A549 (cell line): ENCODE measurements around the gene PPP6C. TPM values are rescaled to one million over a fixed set of nuclear protein-coding genes. Genes with fewer than 3 reads are reported as not detected.
A peak's percentile ranks its signal among the peaks of the same experiment; 100 is the strongest.
"Not testable (repeated sequence)": the region's sequence is repeated elsewhere in the genome, so short reads cannot be mapped to it uniquely, and the experiment has no call there.

Experiments used
- ATAC-seq, 2 experiments: fragments of 200-7000 bp in 1 of 2; fragments of >200 bp in 1 of 2; cut with Nextera tagmentation in 1 of 2; cut with Tn5 transposase in 1 of 2; 3 replicates each; pipeline versions ENCODE4 v1.8.0 to v1.9.1; 2018 to 2020; ENCODE audit warnings: mild to moderate bottlenecking in 1 of 2, moderate library complexity in 1 of 2
- CTCF ChIA-PET: fragments of 300-600 bp; sonication (Branson Sonifier 250); formaldehyde crosslinking; extraction: SDS; loops from one replicate; lab custom pipeline; 2021; ENCODE audit warnings: antibody characterized with exemption, inconsistent platforms; lab: Yijun Ruan, JAX
- POLR2A ChIA-PET: fragments of 350-600 bp; formaldehyde crosslinking; extraction: SDS; loops from one replicate; lab custom pipeline; 2021; ENCODE audit warnings: antibody characterized with exemption, inconsistent platforms; lab: Yijun Ruan, JAX
- DNase-seq, 2 experiments: peaks; one replicate each; pipeline versions ENCODE4 v3.0.0 to v3.0.0-alpha.2; 2011 to 2016; ENCODE audit warnings: low read depth in 1 of 2, low spot score in 1 of 2
- FAIRE-seq: peaks from 2 replicates; lab custom pipeline; 2011; peaks lifted over from hg19 to GRCh38; lab: Jason Lieb, UNC
- H3K27ac ChIP-seq, 2 experiments: fragments of >200 bp; sonication (Bioruptor Twin); formaldehyde crosslinking; 3 replicates each; pipeline ENCODE4 v1.5.1; 2016 to 2017
- H3K4me1 ChIP-seq: fragments of >200 bp; sonication (Bioruptor Twin); formaldehyde crosslinking; 3 replicates; pipeline ENCODE4 v1.6.1; 2016
- H3K4me2 ChIP-seq: fragments of >200 bp; sonication (Bioruptor Twin); formaldehyde crosslinking; 3 replicates; pipeline ENCODE4 v1.6.1; 2016
- H3K4me3 ChIP-seq: fragments of >200 bp; sonication (Bioruptor Twin); formaldehyde crosslinking; 3 replicates; pipeline ENCODE4 v1.5.1; 2016
- H3K9me3 ChIP-seq: fragments of >200 bp; sonication (Bioruptor Twin); formaldehyde crosslinking; 3 replicates; pipeline ENCODE4 v1.6.1; 2016
- BCL3 ChIP-seq: fragments of >200 bp; sonication (Bioruptor Twin); formaldehyde crosslinking; IDR thresholded peaks from 3 replicates; pipeline ENCODE4 v1.6.1; 2016
- CEBPB ChIP-seq, 2 experiments: fragments of >200 bp in 1 of 2; sonication (Bioruptor Twin) in 1 of 2; formaldehyde crosslinking in 1 of 2; IDR thresholded peaks; 2 replicates each; pipeline ENCODE4 v1.6.1; 2012 to 2016
- HMGXB4 ChIP-seq: fragments of 250-450 bp; sonication (Bioruptor Pico); IDR thresholded peaks from 2 replicates; pipeline ENCODE4 v1.5.0; 2021; ENCODE audit warnings: mild to moderate bottlenecking, moderate library complexity, borderline replicate concordance
- JUN ChIP-seq, 2 experiments: fragments of >200 bp; sonication (Bioruptor Twin); formaldehyde crosslinking; IDR thresholded peaks; 2 replicates in 1 of 2; 3 replicates in 1 of 2; pipeline ENCODE4 v1.6.1; 2016 to 2017
- MYC ChIP-seq: IDR thresholded peaks from 2 replicates; pipeline ENCODE4 v1.6.1; 2012; ENCODE audit warnings: mild to moderate bottlenecking, inconsistent platforms, low read length, improper control_type of control experiment, borderline replicate concordance
- PHF8 ChIP-seq: fragments of 200-600 bp; sonication (generic); IDR thresholded peaks from 2 replicates; pipeline ENCODE4 v1.6.1; 2016; ENCODE audit warnings: low read depth, mild to moderate bottlenecking, antibody characterized with exemption, moderate library complexity, borderline replicate concordance
- POLR2A ChIP-seq: IDR thresholded peaks from 2 replicates; pipeline ENCODE4 v1.6.1; 2012; ENCODE audit warnings: mild to moderate bottlenecking, low read length
- RAD21 ChIP-seq, 2 experiments: fragments of >200 bp in 1 of 2; sonication (Bioruptor Twin) in 1 of 2; formaldehyde crosslinking in 1 of 2; IDR thresholded peaks in 1 of 2; conservative IDR thresholded peaks in 1 of 2; 2 replicates in 1 of 2; 3 replicates in 1 of 2; pipeline ENCODE4 v1.6.1; 2012 to 2018; ENCODE audit warnings: inconsistent platforms in 1 of 2
- TFCP2L1 ChIP-seq: fragments of 250-450 bp; sonication (Bioruptor Pico); IDR thresholded peaks from 2 replicates; pipeline ENCODE4 v1.5.0; 2021; ENCODE audit warnings: mild to moderate bottlenecking
- USF2 ChIP-seq: fragments of 450-650 bp; IDR thresholded peaks from 2 replicates; pipeline ENCODE4 v1.6.1; 2014; ENCODE audit warnings: antibody characterized with exemption
- ZC3H11A ChIP-seq: fragments of 450-650 bp; IDR thresholded peaks from 2 replicates; pipeline ENCODE4 v1.6.1; 2014; ENCODE audit warnings: antibody characterized with exemption, mild to moderate bottlenecking
- WGBS: methylation state at CpG from one replicate; pipeline ENCODE4 v1.1.6; 2017; ENCODE audit errors: missing lambda C conversion rate; 5-methylcytosine and 5-hydroxymethylcytosine counted together
- polyA plus RNA-seq, 4 experiments: library from polyadenylated mRNA; depleted of rRNA in 3 of 4; stranded (reverse); fragments of >200 nt; fragmentation: RNase III in 1 of 4; extraction: RNeasy Plus Mini Kit Qiagen cat#74134 plus additional on column Dnase treatment in 1 of 4; gene quantifications; 2 replicates in 3 of 4; 3 replicates in 1 of 4; pipeline ENCODE4 v1.2.3, GENCODE V29; 2011 to 2017
- TF ChIP-seq, protein P1 (sequence below): IDR thresholded peaks from 2 replicates; pipeline ENCODE4 v1.6.1; 2012; ENCODE audit warnings: low read depth, borderline replicate concordance
- TF ChIP-seq, protein P2 (sequence below): fragments of 150-350 bp; IDR thresholded peaks from 2 replicates; pipeline ENCODE4 v1.6.1; 2014; ENCODE audit warnings: low read depth, mild to moderate bottlenecking, low read length
- TF ChIP-seq, protein P3 (sequence below): fragments of 250-450 bp; sonication (Bioruptor Pico); IDR thresholded peaks from 2 replicates; pipeline ENCODE4 v1.5.0; 2020; ENCODE audit warnings: low read depth, mild to moderate bottlenecking, moderate library complexity
- TF ChIP-seq, protein P4 (sequence below): fragments of 200-600 bp; sonication (generic); IDR thresholded peaks from 2 replicates; pipeline ENCODE4 v1.6.1; 2016; ENCODE audit warnings: antibody characterized with exemption, mild to moderate bottlenecking, moderate library complexity
- TF ChIP-seq, protein P5 (sequence below): IDR thresholded peaks from 2 replicates; pipeline ENCODE4 v1.6.1; 2012

The PPP6C gene
- polyA plus RNA-seq, 2 of the 4 experiments (the other 2 are of a cell fraction), result 25.3 to 36.2 TPM

GRCh38 chr9:125200216-125201047 lies 10.8 kb upstream of the PPP6C start, which contains the start of gene RABEPK:
TSS of gene RABEPK (plus strand) at chr9:125200542. CDS start at chr9:125203014, 2,472 bp downstream.
- DNase-seq (peak; percentile 93 to 94), ATAC-seq (peak; percentile 99)
- CTCF ChIA-PET, result interaction anchor here (0.5 to 1.6 kb wide), 7 partner anchors 9 to 1198 kb away, joined by 3 to 4 read pairs (median 3); no protein-coding TSS in a partner anchor

GRCh38 chr9:125195591-125195990 lies 6.0 kb upstream of the PPP6C start:
- FAIRE-seq, H3K27ac ChIP-seq, H3K4me2 ChIP-seq, H3K4me3 ChIP-seq, DNase-seq, POLR2A ChIA-PET, H3K9me3 ChIP-seq, ATAC-seq, H3K4me1 ChIP-seq: not testable (repeated sequence)
- 57% methylated on average over 1 of the region's 1 CpG for WGBS
- CTCF ChIA-PET, result interaction anchor here (0.6 to 1.6 kb wide), 2 partner anchors 21 to 151 kb away, joined by 3 to 4 read pairs; no protein-coding TSS in a partner anchor

More at GRCh38 chr9:125200216-125201047, 10.8 kb upstream of the PPP6C start, which contains the start of gene RABEPK:
- peaks cover 16% of the 10 kb centered on the region for H3K4me1 ChIP-seq
- no peak for FAIRE-seq
- peak within 1 kb of the TSS; percentile 86 to 90 for H3K27ac ChIP-seq
- POLR2A ChIA-PET, result interaction anchor here (0.5 to 4.7 kb wide), 6 partner anchors 10 to 257 kb away, joined by 3 to 38 read pairs (median 6); partner anchors contain the start of genes HSPA5 and SCAI
- H3K4me3 ChIP-seq, result peak within 1 kb of the TSS; percentile 62
- peak within 1 kb of the TSS; percentile 90 for H3K4me2 ChIP-seq
- peak; percentile 70; the same call in 1 of the 2 replicates for TF ChIP-seq PHF8
- peak; percentile 88 for TF ChIP-seq MYC
- TF ChIP-seq, protein P1, sequence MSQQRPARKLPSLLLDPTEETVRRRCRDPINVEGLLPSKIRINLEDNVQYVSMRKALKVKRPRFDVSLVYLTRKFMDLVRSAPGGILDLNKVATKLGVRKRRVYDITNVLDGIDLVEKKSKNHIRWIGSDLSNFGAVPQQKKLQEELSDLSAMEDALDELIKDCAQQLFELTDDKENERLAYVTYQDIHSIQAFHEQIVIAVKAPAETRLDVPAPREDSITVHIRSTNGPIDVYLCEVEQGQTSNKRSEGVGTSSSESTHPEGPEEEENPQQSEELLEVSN, result 0 out of 2 replicates have a peak, but pooled peaks have one; percentile 37
- TF ChIP-seq, protein P2, sequence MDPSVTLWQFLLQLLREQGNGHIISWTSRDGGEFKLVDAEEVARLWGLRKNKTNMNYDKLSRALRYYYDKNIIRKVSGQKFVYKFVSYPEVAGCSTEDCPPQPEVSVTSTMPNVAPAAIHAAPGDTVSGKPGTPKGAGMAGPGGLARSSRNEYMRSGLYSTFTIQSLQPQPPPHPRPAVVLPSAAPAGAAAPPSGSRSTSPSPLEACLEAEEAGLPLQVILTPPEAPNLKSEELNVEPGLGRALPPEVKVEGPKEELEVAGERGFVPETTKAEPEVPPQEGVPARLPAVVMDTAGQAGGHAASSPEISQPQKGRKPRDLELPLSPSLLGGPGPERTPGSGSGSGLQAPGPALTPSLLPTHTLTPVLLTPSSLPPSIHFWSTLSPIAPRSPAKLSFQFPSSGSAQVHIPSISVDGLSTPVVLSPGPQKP, result no peak
- peak; percentile 90 for TF ChIP-seq BCL3
- TF ChIP-seq, protein P3, sequence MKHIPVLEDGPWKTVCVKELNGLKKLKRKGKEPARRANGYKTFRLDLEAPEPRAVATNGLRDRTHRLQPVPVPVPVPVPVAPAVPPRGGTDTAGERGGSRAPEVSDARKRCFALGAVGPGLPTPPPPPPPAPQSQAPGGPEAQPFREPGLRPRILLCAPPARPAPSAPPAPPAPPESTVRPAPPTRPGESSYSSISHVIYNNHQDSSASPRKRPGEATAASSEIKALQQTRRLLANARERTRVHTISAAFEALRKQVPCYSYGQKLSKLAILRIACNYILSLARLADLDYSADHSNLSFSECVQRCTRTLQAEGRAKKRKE (CRISPR knock-in tag), result no peak
- TF ChIP-seq USF2, result peak; percentile 67
- TF ChIP-seq, protein P4, sequence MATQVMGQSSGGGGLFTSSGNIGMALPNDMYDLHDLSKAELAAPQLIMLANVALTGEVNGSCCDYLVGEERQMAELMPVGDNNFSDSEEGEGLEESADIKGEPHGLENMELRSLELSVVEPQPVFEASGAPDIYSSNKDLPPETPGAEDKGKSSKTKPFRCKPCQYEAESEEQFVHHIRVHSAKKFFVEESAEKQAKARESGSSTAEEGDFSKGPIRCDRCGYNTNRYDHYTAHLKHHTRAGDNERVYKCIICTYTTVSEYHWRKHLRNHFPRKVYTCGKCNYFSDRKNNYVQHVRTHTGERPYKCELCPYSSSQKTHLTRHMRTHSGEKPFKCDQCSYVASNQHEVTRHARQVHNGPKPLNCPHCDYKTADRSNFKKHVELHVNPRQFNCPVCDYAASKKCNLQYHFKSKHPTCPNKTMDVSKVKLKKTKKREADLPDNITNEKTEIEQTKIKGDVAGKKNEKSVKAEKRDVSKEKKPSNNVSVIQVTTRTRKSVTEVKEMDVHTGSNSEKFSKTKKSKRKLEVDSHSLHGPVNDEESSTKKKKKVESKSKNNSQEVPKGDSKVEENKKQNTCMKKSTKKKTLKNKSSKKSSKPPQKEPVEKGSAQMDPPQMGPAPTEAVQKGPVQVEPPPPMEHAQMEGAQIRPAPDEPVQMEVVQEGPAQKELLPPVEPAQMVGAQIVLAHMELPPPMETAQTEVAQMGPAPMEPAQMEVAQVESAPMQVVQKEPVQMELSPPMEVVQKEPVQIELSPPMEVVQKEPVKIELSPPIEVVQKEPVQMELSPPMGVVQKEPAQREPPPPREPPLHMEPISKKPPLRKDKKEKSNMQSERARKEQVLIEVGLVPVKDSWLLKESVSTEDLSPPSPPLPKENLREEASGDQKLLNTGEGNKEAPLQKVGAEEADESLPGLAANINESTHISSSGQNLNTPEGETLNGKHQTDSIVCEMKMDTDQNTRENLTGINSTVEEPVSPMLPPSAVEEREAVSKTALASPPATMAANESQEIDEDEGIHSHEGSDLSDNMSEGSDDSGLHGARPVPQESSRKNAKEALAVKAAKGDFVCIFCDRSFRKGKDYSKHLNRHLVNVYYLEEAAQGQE, result no peak
- no peak for TF ChIP-seq ZC3H11A
- TF ChIP-seq POLR2A, result peak; percentile 81
- TF ChIP-seq HMGXB4, result no peak
- peak; percentile 79 to 81 for TF ChIP-seq JUN (IDR thresholded peaks at IDR 0.05)
- peak in 1 of 2 experiments; percentile 1; a peak in 1 of 5 replicates for TF ChIP-seq RAD21 (conservative IDR thresholded peaks at IDR 0.05 in 1 of 2, IDR thresholded peaks at IDR 0.05 in 1 of 2)
- TF ChIP-seq, protein P5, sequence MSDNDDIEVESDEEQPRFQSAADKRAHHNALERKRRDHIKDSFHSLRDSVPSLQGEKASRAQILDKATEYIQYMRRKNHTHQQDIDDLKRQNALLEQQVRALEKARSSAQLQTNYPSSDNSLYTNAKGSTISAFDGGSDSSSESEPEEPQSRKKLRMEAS, result peak; percentile 97
- peak; percentile 80 to 91 for TF ChIP-seq CEBPB (IDR thresholded peaks at IDR 0.05)
- peak; percentile 89 for TF ChIP-seq TFCP2L1 (CRISPR knock-in tag)
- H3K9me3 ChIP-seq, result no peaks in the 10 kb centered on the region
- 1% methylated on average over 33 of the region's 51 CpGs for WGBS

DNA sequence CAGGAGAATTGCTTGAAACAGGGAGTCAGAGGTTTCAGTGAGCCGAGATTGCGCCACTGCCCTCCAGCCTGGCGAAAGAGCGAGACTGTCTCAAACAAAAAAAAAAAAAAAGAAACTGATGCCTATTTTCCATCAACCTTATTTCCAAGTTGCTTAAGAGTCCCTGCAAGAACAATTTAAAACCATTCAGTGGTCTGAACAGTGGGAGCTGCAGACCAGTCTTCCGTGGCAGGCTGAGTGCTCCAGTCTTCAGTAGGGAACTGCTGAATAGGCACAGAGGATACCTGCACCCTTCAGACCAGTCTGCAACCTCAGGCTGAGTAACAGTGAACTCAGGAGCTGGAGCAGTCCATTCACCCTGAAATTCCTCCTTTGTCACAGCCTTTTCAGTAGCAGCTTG lies 4.9 kb upstream of the PPP6C start:
- H3K4me3 ChIP-seq, H3K4me2 ChIP-seq, ATAC-seq, H3K9me3 ChIP-seq, DNase-seq, POLR2A ChIA-PET, FAIRE-seq, H3K4me1 ChIP-seq, H3K27ac ChIP-seq: not testable (repeated sequence)
- WGBS, result 92% methylated on average over 5 of the region's 5 CpGs
- CTCF ChIA-PET, result interaction anchor here (1.6 kb wide), 1 partner anchor 20 kb away, joined by 4 read pairs; no protein-coding TSS in a partner anchor
